Natural killer cell (primary cell): ENCODE data around the gene SDS. TPM values are rescaled to one million over a fixed set of nuclear protein-coding genes. Genes with fewer than 3 reads are reported as not detected.

ENCODE experiments used
- ATAC-seq, 3 donors: fragments of 150-1000 bp in 2 of 3; fragments of 200-7000 bp in 1 of 3; cut with Tn5 transposase; 1 replicate in 1 of 3; 2 replicates in 2 of 3; pipeline ENCODE4 v1.10.0; 2021; ENCODE audit warnings: mild to moderate bottlenecking in 2 of 3, moderate library complexity in 2 of 3
- DNase-seq, 2 donors: peaks; one replicate each; pipeline versions ENCODE4 v3.0.0 to v3.0.0-alpha.2; 2013 to 2021; ENCODE audit warnings: mixed read lengths in 1 of 2
- H3K27ac ChIP-seq: one replicate; pipeline ENCODE4 v1.5.1; 2013; ENCODE audit warnings: mild to moderate bottlenecking, low read length
- H3K27me3 ChIP-seq: one replicate; pipeline ENCODE4 v1.6.1; 2013; ENCODE audit warnings: low read length; ENCODE audit not compliant: control insufficient read depth, insufficient read depth
- H3K36me3 ChIP-seq: one replicate; pipeline ENCODE4 v1.6.1; 2013; ENCODE audit warnings: low read length; ENCODE audit not compliant: control insufficient read depth, insufficient read depth
- H3K4me1 ChIP-seq: one replicate; pipeline ENCODE4 v1.6.1; 2013; ENCODE audit warnings: low read length; ENCODE audit not compliant: control insufficient read depth, insufficient read depth
- H3K4me3 ChIP-seq: one replicate; pipeline ENCODE4 v1.5.1; 2013; ENCODE audit warnings: low read length
- H3K9me3 ChIP-seq: one replicate; pipeline ENCODE4 v1.6.1; 2013; ENCODE audit warnings: low read length; ENCODE audit not compliant: control insufficient read depth, insufficient read depth
- H3K27ac Mint-ChIP-seq, 2 donors: one replicate each; pipeline ENCODE4 v1.8.0; 2022; ENCODE audit warnings: mild to moderate bottlenecking in 2 of 2, mixed read lengths in 2 of 2, moderate library complexity in 1 of 2
- H3K27me3 Mint-ChIP-seq, 2 donors: one replicate each; pipeline ENCODE4 v1.8.0; 2022; ENCODE audit warnings: low read depth in 2 of 2, mixed read lengths in 2 of 2
- H3K36me3 Mint-ChIP-seq: one replicate; pipeline ENCODE4 v1.8.0; 2022; ENCODE audit warnings: mixed read lengths
- H3K4me1 Mint-ChIP-seq, 2 donors: one replicate each; pipeline ENCODE4 v1.8.0; 2022; ENCODE audit warnings: mixed read lengths in 2 of 2
- H3K4me3 Mint-ChIP-seq: one replicate; pipeline ENCODE4 v1.8.0; 2022; ENCODE audit warnings: mild to moderate bottlenecking, moderate library complexity, mixed read lengths
- H3K9me3 Mint-ChIP-seq, 2 donors: one replicate each; pipeline ENCODE4 v1.8.0; 2022; ENCODE audit warnings: mixed read lengths in 2 of 2
- CTCF ChIP-seq: fragments of 200-600 bp; IDR thresholded peaks from one replicate; pipeline ENCODE4 v1.8.0; 2022; ENCODE audit warnings: antibody characterized with exemption
- WGBS: methylation state at CpG from one replicate; pipeline ENCODE4 v1.1.7; 2013; ENCODE audit warnings: missing lambda C conversion rate; ENCODE audit not compliant: insufficient coverage; 5-methylcytosine and 5-hydroxymethylcytosine counted together
- intact Hi-C: fragments of 100-400 bp; cut with micrococcal nuclease; formaldehyde crosslinking; loops from one replicate; pipeline ENCODE4 v1.14.2; 2022
- total RNA-seq, 4 donors: library from RNA; stranded (reverse); fragments of 120-200 nt in 1 of 4; gene quantifications; one replicate each; pipeline versions ENCODE4 v1.2.3 to v1.2.4, GENCODE V29; 2013 to 2022

SDS gene
- total RNA-seq, 3 donors from 2014 or later (not counting 1 experiment from before 2014, with no cell fraction given) = not detected

- H3K4me1 Mint-ChIP-seq = no peaks in the 10 kb centered on the region
- intact Hi-C loops = no loop called here
- Histone ChIP-seq H3K36me3 (no peaks in the 10 kb centered on the region), H3K4me1 (no peaks in the 10 kb centered on the region), H3K27me3 (no peaks in the 10 kb centered on the region), H3K27ac (no peak overlapping the region), H3K4me3 (no peak overlapping the region), H3K9me3 (no peaks in the 10 kb centered on the region)
- 83% methylated on average over 5 of the region's 5 CpGs for WGBS
- H3K36me3 Mint-ChIP-seq = no peaks in the 10 kb centered on the region
- no peak overlapping the region for H3K27ac Mint-ChIP-seq
- H3K4me3 Mint-ChIP-seq = no peak overlapping the region
- DNase-seq (no peak), ATAC-seq (no peak)
- no peaks in the 10 kb centered on the region for H3K9me3 Mint-ChIP-seq
- no peak for TF ChIP-seq CTCF
- H3K27me3 Mint-ChIP-seq = no peaks in the 10 kb centered on the region
Measured at GRCh38 chr12:113395119-113395518, 8.6 kb downstream of the SDS start.

GRCh38 chr12:113393749-113394148 is 9.9 kb downstream of the SDS start:
- TF ChIP-seq CTCF = no peak
- no peak overlapping the region for H3K4me3 ChIP-seq
- H3K27ac ChIP-seq = no peak overlapping the region
- no peaks in the 10 kb centered on the region for H3K9me3 ChIP-seq
- WGBS = 92% methylated on average over 5 of the region's 5 CpGs
- no peak overlapping the region for H3K4me3 Mint-ChIP-seq
- no peaks in the 10 kb centered on the region for H3K36me3 Mint-ChIP-seq
- H3K27me3 ChIP-seq = no peaks in the 10 kb centered on the region
- H3K36me3 ChIP-seq = no peaks in the 10 kb centered on the region
- H3K4me1 Mint-ChIP-seq = no peaks in the 10 kb centered on the region
- no peaks in the 10 kb centered on the region for H3K27me3 Mint-ChIP-seq
- intact Hi-C loops = no loop called here
- H3K27ac Mint-ChIP-seq = no peak overlapping the region
- no peak for ATAC-seq
- no peaks in the 10 kb centered on the region for H3K9me3 Mint-ChIP-seq
- DNase-seq = no peak
- no peaks in the 10 kb centered on the region for H3K4me1 ChIP-seq

GRCh38 chr12:113392988-113393579 is 10.6 kb downstream of the SDS start:
- Histone ChIP-seq H3K27me3 (no peaks in the 10 kb centered on the region), H3K4me1 (no peaks in the 10 kb centered on the region), H3K4me3 (no peak overlapping the region), H3K9me3 (no peaks in the 10 kb centered on the region), H3K36me3 (peaks cover 2% of the 10 kb centered on the region), H3K27ac (no peak overlapping the region)
- Mint-ChIP-seq H3K4me1 (no peaks in the 10 kb centered on the region), H3K36me3 (no peaks in the 10 kb centered on the region), H3K27ac (no peak overlapping the region), H3K27me3 (no peaks in the 10 kb centered on the region), H3K4me3 (no peak overlapping the region), H3K9me3 (no peaks in the 10 kb centered on the region)
- DNase-seq = no peak
- ATAC-seq = no peak
- 91% methylated on average over 17 of the region's 17 CpGs for WGBS
- no peak for TF ChIP-seq CTCF
- intact Hi-C loops = no loop called here

- Histone ChIP-seq H3K27me3 (no peaks in the 10 kb centered on the region), H3K4me1 (no peaks in the 10 kb centered on the region), H3K9me3 (no peaks in the 10 kb centered on the region), H3K36me3 (peaks cover 2% of the 10 kb centered on the region), H3K4me3 (no peak overlapping the region), H3K27ac (no peak overlapping the region)
- ATAC-seq (no peak), DNase-seq (no peak)
- H3K36me3 Mint-ChIP-seq = no peaks in the 10 kb centered on the region
- no peaks in the 10 kb centered on the region for H3K27me3 Mint-ChIP-seq
- TF ChIP-seq CTCF = no peak
- no peak overlapping the region for H3K27ac Mint-ChIP-seq
- no peak overlapping the region for H3K4me3 Mint-ChIP-seq
- 92% methylated on average over 7 of the region's 7 CpGs for WGBS
- no peaks in the 10 kb centered on the region for H3K4me1 Mint-ChIP-seq
- no peaks in the 10 kb centered on the region for H3K9me3 Mint-ChIP-seq
- intact Hi-C loops = no loop called here
Measured at GRCh38 chr12:113392520-113392919, 11.2 kb downstream of the SDS start.
